Esophagus muscularis mucosa (tissue), 3 donors: ENCODE data around the gene COG4.

Experiments used
- POLR2A ChIP-seq: fragments of 450-650 bp; IDR thresholded peaks from one replicate; pipeline ENCODE4 v1.6.1; 2017; ENCODE audit warnings: antibody characterized with exemption, moderate library complexity, mild to moderate bottlenecking, low read depth
- POLR2AphosphoS5 ChIP-seq, 2 donors: sonication (generic); formaldehyde crosslinking; IDR thresholded peaks; one replicate each; pipeline ENCODE4 v1.6.1; 2017; ENCODE audit warnings: antibody characterized with exemption in 2 of 2
- TF ChIP-seq, protein P1 (sequence below), 3 experiments: fragments of 200-600 bp in 2 of 3; fragments of 450-650 bp in 1 of 3; sonication (generic) in 2 of 3; IDR thresholded peaks; one replicate each; pipeline ENCODE4 v1.5.1; 2017 to 2019; ENCODE audit warnings: antibody characterized with exemption in 3 of 3, mild to moderate bottlenecking in 2 of 3, moderate library complexity in 1 of 3

DNA sequence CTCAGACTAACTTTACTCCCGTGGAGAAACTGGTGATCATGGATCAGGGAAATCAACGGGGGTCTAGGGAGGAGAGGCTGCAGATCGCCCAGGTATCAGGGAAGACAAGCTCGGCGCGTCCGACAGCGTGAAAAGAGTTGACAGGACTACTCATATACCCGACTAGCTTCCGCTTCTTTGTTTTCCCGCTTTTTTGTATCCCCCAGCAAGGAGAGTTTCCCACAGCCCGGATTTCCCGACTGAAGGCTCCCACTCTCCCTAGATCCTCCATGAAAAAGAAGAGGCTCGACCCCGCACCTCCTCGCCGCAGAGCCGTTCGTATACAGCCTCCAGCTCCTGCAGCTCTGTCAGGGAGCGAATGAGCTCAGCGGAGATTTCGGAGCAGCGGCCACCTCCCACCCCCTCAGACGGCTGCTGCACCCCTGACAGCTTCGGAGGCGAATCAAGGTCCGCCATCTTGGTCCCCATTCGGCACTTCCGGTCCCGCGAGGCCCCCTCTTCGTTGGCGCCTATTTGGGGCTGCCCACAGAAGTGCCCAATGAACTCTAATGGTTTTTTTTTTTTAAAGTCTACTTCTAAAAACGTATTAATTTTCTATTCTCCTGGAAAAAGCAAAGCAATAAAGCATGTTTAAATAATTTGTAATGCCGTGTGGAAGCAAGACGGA, at the start of gene COG4:
- TF ChIP-seq POLR2AphosphoS5 (IDR thresholded peaks at IDR 0.05) (peak in 1 of 2 donors; percentile 60), POLR2A (no peak)
- TF ChIP-seq, protein P1, sequence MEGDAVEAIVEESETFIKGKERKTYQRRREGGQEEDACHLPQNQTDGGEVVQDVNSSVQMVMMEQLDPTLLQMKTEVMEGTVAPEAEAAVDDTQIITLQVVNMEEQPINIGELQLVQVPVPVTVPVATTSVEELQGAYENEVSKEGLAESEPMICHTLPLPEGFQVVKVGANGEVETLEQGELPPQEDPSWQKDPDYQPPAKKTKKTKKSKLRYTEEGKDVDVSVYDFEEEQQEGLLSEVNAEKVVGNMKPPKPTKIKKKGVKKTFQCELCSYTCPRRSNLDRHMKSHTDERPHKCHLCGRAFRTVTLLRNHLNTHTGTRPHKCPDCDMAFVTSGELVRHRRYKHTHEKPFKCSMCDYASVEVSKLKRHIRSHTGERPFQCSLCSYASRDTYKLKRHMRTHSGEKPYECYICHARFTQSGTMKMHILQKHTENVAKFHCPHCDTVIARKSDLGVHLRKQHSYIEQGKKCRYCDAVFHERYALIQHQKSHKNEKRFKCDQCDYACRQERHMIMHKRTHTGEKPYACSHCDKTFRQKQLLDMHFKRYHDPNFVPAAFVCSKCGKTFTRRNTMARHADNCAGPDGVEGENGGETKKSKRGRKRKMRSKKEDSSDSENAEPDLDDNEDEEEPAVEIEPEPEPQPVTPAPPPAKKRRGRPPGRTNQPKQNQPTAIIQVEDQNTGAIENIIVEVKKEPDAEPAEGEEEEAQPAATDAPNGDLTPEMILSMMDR (IDR thresholded peaks at IDR 0.05), result no peak
